Measurements from ENCODE around the gene MCEE.
"Not testable (repeated sequence)": the region's sequence is repeated elsewhere in the genome, so short reads cannot be mapped to it uniquely, and the experiment has no call there.

The MCEE gene

GRCh38 chr2:71150082-71150816 is 20.2 kb upstream of the MCEE start:
- ChIA-PET POLR2A (no interaction called here), CTCF (interaction anchor here (0.6 to 1.4 kb wide), 4 partner anchors 7 to 73 kb away, joined by 3 to 5 read pairs (median 3); no protein-coding TSS in a partner anchor)
- no peak for DNase-seq (ENCODE audit: low read depth, low spot score)
- H3K4me3 ChIP-seq (ENCODE audit: low read depth, low read length) = no peak overlapping the region
- no peak for TF ChIP-seq CTCF (IDR thresholded peaks at IDR 0.05; ENCODE audit: insufficient read depth, low read length, missing control alignments)

GRCh38 chr2:71148506-71149063 is 18.6 kb upstream of the MCEE start:
- ChIA-PET POLR2A (no interaction called here), CTCF (interaction anchor here (1.0 to 1.2 kb wide), 3 partner anchors 9 to 362 kb away, joined by 3 to 4 read pairs (median 3); no protein-coding TSS in a partner anchor)
- no peak overlapping the region for H3K4me3 ChIP-seq (ENCODE audit: low read depth, low read length)
- DNase-seq (ENCODE audit: low read depth, low spot score) = no peak
- no peak for TF ChIP-seq CTCF (IDR thresholded peaks at IDR 0.05; ENCODE audit: insufficient read depth, low read length, missing control alignments)

- no peak for TF ChIP-seq CTCF (IDR thresholded peaks at IDR 0.05; ENCODE audit: insufficient read depth, low read length, missing control alignments)
- no peak for DNase-seq (ENCODE audit: low read depth, low spot score)
- no peak overlapping the region for H3K4me3 ChIP-seq (ENCODE audit: low read depth, low read length)
- ChIA-PET CTCF (interaction anchor here (1.4 to 4.3 kb wide), 2 partner anchors 12 to 43 kb away, joined by 3 to 18 read pairs; no protein-coding TSS in a partner anchor), POLR2A (interaction anchor here (0.8 kb wide), 1 partner anchor 13 kb away, joined by 3 read pairs; the partner anchor contains the start of gene MPHOSPH10)
These were observed 13.8 kb upstream of the MCEE start for GRCh38 chr2:71143782-71144181.

- H3K4me3 ChIP-seq (ENCODE audit: low read depth, low read length) = no peak overlapping the region
- ChIA-PET CTCF (no interaction called here), POLR2A (no interaction called here)
- DNase-seq (ENCODE audit: low read depth, low spot score) = no peak
- TF ChIP-seq CTCF (IDR thresholded peaks at IDR 0.05; ENCODE audit: insufficient read depth, low read length, missing control alignments) = no peak
These were observed 6.1 kb upstream of the MCEE start for GRCh38 chr2:71136174-71136573.

GRCh38 chr2:71133603-71134002 is 3.6 kb upstream of the MCEE start:
- ChIA-PET POLR2A (no interaction called here), CTCF (no interaction called here)
- no peak for TF ChIP-seq CTCF (IDR thresholded peaks at IDR 0.05; ENCODE audit: insufficient read depth, low read length, missing control alignments)
- no peak for DNase-seq (ENCODE audit: low read depth, low spot score)
- H3K4me3 ChIP-seq (ENCODE audit: low read depth, low read length) = no peak overlapping the region

GRCh38 chr2:71131387-71132166 is 1.5 kb upstream of the MCEE start:
- peak overlapping the region; percentile 98 for H3K4me3 ChIP-seq (ENCODE audit: low read depth, low read length)
- CTCF ChIA-PET = interaction anchor here (0.7 to 2.3 kb wide), 4 partner anchors 31 to 183 kb away, joined by 3 to 14 read pairs (median 3); no protein-coding TSS in a partner anchor
- DNase-seq (ENCODE audit: low read depth, low spot score) = not testable (repeated sequence)
- POLR2A ChIA-PET = interaction anchor here (0.7 to 3.0 kb wide), 2 partner anchors 11 to 63 kb away, joined by 4 to 28 read pairs; partner anchors contain the start of gene NAGK

Data from AG04449 (cell line).